Hematopoietic multipotent progenitor cell treated with erythropoietin and hydrocortisone succinate and interleukin-3 and kit ligand, for 8 days (in vitro differentiated cells): ENCODE data around the gene PRDM16.

Experiments
- DNase-seq: peaks from one replicate; pipeline ENCODE4 v3.0.0-alpha.2; 2015

PRDM16 gene

DNA sequence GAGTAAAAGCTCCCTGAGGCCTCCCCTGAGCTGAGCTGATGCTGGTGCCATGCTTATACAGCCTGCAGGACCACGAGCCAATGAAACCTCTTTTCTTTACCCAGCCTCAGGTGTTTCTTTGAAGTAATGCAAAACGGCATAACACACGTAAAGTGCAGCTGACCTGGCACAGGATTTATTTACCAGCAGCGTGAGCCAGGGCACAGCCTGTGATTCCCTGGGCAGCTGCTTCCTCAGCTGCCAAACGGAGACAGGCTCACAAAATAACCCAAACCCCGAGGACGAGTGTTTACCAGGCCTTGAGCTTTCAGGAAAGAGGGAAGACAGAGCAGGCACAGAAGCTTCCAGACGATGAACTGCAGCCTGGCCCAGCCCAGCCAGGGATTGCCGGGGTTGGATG, 264.9 kb downstream of the PRDM16 start:
- no peak for DNase-seq

DNA sequence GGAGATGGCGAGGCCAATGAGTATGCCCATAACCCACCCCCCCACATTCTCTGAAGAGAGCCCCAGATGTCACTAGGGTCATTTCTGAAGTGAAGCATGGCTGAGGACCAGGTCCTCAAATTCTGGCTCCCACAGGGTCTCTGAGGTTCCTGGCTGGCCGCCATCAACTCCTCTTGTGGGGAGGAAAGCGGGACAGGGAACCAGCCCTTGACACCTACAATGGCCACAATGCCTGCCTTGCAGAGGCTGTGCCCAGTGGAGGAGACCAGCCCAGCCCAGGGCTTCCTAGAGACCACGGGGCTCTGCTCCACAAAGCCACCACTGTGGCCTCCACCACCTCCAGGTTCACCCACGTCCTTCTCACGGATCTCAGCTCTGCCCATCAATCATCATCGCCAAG, 265.4 kb downstream of the PRDM16 start:
- no peak for DNase-seq

- DNase-seq = no peak
These were observed 267.0 kb downstream of the PRDM16 start for GRCh38 chr1:3335754-3336640.

DNA sequence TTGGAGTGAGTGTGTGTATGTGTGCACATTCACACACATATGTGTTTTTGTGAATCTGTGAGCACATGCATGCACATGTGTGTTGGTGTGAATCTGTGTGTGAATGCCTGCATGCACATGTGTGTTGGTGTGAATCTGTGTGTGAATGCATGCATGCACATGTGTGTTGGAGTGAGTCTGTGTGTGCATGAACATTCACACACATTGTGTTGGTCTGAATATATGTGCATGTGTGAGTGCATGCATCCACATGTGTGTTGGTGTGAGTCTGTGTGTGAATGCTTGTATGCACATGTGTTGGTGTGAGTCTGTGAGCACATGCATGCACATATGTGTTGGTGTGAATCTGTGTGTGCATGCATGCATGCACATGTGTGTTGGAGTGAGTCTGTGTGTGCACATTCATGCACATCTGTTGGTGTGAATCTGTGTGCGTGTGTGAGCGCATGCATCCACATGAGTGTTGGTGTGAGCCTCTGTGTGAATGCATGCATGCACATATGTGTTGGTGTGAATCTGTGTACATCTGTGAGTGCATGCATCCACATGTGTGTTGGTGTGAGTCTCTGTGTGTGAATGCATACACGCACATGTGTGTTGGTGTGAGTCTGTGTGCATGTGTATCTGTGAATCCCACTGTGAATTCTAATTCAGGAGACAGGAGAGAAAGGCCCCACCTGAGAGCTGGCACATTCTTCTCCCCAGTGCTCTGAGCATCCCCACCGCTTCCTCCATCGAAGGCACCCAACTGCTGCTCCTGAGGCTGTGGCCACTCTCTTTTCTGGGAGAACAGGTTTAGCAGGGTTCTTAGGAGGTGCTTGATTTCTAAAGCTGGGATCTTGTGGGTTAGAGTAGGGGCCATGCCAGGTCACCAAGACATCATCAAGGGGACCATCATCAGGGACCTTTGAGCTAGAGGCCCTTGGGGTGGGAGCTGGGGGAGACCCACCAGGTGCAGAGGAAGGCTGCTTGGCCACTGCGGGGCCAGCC, 267.9 kb downstream of the PRDM16 start:
- no peak for DNase-seq

GRCh38 chr1:3337798-3338724, 269.1 kb downstream of the PRDM16 start:
- DNase-seq = no peak

DNA sequence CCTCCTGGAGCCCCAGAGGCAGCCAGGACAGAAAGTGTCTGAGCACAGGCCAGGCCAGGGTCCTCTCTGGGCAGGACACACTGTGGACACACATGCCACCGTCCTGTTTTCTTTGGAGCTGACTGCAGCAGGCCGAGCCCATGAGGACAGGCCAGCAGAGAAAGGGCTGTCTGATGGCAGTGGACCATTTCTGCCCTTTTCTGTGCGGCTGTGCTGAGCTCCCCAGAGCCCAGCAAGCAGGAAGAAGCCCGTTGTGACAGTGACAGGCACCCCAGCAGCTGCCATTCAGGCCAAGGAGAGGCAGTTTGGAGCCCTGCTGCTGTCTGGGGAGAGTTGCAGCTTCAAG, 269.7 kb downstream of the PRDM16 start:
- no peak for DNase-seq

GRCh38 chr1:3339856-3340255, 270.9 kb downstream of the PRDM16 start:
- DNase-seq = no peak

DNA sequence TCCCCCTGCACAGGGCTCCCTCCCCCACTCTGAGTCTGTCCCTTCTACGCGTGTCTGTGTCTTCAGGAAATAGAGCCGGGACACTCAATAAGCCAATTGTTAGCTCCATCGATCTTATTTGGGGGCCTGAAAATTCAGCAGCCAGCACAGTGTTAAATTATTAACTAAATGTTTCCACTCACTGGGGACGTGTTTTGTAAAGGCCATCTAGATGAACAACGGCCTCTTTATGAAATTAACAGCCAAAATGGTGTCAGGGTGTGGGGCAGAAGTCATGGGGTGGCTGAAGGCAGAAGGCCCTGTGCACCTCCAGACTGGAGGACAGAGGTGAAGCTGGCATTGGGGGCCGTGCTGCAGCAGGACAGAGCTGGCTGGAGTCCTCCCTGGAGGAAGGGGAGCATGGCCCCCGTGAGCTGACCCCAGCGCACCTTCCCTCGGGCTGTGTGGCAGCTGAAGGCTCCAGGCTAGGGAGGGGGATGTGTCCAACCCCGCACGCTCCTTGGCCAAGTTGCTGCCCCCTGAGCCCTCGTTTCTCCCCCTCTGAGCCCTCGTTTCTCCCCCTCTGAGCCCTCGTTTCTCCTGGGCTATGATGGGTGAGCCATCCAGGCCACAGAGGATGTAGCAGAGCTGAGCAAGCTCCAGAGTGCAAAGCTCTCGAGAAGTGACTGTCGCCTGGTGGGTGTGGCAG, 271.7 kb downstream of the PRDM16 start:
- no peak for DNase-seq

- DNase-seq = no peak
These were observed 272.4 kb downstream of the PRDM16 start for GRCh38 chr1:3341236-3341994.

DNA sequence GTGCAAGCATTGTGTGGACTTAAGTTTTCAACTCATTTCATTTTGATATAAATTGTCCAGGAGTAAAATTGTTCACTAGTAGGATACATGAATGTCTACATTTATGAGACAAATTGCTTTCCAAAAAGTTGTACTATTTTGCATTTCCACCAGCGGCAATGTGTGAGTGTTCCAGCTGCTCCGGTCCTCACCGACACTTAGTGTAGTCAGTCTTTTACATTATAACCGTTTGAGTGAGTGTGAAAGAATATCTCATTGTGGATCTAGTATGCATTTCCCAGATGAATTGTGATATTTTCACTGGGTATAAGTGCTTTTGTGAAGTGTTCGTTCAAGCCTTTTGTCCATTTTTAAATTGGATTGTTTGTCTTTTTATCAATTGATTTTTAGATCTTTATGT, 274.0 kb downstream of the PRDM16 start:
- DNase-seq = no peak

DNA sequence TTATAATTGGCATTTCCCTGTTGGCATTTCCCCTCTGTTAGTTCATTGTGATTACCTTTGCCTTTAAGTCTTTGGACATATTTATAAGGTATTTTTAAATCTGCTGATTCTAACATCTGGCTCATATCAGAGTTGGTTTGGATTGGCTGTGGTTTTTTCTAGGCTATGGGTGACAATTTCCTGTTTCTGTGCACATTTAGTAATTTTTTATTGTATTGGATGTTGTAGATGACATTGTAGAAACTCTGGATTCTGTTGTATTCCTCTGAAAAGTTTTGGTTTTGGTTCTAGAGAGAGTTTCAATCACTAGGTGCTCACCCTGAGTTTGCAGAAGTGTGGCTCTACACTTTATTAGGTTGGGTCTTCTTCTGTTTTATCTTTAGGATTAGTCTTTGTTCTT, 275.4 kb downstream of the PRDM16 start:
- no peak for DNase-seq

GRCh38 chr1:3345792-3346191, 276.8 kb downstream of the PRDM16 start:
- DNase-seq = no peak

- DNase-seq = no peak
These were observed 277.5 kb downstream of the PRDM16 start for GRCh38 chr1:3346478-3346877.

DNA sequence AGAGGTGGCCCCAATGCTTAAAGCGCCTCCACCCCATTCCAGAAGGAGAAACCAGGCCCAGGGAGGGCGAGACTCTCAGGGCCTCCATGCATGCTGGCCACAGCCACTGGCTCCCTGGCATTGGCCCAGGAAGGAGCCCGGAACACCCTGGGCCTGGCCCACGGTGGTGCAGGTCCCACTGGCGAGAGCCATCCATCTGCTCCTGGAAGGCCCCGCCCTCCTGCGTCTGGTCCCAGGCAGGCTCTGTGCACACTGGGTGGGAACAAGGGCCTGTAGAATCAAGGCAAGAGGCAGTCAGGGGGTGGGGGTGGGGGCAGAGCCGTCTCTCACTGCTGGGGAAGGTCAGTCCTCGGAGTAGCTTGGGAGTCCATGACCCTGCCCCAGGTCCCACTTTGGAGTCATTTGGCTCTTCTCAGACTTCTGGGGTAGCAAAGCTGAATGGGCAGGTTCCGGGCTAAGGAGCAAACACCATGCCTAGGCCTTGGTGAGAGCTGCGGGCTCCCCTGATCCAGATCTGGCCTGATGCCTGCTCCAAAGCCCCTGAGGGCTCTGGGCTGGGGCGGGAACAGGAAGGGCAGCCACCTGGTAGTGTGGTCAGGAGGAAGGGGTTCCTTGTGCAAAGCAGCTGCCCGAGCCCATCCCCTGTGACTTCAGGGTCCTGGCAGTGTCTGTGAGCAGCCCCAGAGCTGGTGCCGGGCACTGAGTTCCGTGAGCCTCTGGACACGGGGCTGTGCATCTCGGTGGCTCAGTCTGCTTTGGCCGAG, 278.4 kb downstream of the PRDM16 start:
- DNase-seq = no peak

- no peak for DNase-seq
These were observed 279.3 kb downstream of the PRDM16 start for GRCh38 chr1:3348196-3348865.

DNA sequence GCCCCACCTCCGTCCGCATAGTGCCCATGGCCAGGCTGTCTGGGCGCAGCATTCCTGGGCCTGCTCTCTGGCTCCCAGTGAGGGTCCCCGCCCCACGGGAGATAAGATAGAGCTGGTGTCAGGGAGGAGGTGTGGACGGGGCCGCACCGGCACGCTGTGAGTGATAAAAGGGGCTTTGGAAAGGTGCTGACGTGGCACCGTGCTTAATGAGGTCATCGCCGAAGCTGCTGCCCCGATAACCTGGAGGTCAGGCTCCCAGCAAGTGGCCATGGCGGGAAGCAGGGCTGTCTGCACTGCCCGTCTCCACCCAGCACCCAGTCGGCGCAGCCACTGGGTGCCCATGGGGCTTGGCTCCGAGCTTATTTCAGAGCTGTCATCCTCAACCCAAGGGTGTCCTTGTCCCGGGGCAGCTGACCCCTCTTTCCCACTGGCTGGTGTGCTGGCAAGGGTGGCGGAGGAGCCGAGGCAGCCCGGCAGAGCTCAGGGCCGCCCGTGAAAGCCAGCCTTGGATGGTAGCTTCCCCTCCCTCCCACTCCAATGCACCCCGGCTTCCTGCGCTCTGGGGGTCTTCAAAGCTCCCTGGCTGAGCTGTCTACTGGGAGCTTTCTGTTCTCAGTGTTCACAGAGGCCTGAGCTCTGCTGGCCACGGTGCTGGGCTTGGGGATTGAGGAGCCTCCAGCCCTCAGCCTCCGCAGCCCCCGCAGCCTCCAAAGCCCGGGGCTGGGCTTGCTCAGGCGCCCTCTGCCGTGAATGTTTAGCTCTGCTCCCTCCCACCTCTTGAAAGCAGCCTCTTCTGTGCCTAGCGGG, 280.4 kb downstream of the PRDM16 start:
- DNase-seq = no peak

DNA sequence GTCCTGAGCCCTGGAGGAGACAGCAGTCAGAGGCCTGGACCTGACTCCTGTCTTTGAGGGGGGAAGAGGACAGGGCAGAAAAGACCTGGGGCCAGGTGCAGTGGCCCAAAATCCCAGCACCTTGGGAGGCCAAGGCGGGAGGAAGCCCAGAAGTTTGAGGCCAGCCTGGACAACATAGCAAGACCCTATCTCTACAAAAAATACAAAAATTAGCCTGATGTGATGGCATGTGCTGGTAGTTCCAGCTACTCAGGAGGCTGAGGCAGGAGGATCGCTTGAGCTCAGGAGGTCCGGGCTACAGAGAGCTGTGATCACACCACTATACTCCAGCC, 280.9 kb downstream of the PRDM16 start:
- DNase-seq = no peak

DNA sequence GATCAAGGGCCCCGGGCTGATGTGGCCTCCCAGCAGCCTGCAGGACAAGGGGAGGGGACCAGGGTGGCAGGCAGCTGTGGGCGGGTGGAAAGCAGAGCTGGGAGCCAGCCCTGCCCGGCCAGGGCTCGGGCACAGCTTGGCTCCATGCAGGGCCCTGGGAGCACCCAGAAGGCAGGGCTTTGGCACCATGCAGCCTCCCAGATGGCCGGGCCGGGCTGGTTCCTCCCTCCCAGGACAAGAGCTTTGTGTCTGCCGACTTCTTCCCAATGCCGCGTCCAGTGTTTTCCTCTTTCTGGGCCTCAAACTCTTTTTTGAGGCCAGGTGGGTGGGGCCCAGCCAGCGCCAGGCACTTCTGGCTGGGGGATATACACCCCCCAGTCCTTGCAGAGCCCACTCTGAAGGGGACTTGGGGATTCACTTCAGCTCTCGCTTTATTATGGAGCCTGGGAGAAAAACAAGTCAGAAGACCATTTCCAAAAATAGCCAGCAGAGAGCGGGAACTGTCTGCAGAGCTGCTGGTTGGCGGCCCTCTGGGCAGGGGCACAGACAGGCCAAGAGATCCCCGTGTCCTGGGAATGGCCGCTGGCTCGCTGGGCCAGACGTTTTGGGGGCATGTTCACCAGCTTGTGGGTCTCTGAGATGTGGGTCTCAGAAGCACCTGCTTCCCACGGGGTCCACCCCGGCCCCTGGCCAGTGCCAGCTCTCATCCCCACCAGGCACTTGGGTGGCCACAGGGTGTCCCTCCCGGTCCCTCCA, 281.7 kb downstream of the PRDM16 start:
- DNase-seq = no peak
